ENCODE data around the gene MME.

Gene MME

DNA sequence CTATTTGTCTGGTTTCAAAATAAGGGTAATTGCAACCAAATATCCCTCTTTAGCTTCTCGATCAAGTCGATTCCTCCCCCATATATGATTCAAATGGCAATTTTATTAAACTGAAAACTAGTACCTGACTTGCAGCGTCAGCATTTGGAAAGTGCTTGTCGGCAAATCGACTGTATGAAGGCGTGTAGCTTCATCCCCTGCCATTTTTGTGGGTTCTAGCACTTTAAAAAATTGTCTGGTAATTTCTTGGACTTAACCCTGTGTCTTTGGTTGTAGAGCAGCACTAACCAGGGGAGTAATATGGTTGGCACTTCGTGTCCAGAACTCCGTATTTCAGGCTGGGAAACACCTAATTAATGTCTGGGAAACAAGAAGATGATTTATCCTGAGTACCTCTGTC lies 573 bp downstream of the MME start:
- TF ChIP-seq ZFX (IDR thresholded peaks at IDR 0.05) = no peak
- TF ChIP-seq, protein P1, sequence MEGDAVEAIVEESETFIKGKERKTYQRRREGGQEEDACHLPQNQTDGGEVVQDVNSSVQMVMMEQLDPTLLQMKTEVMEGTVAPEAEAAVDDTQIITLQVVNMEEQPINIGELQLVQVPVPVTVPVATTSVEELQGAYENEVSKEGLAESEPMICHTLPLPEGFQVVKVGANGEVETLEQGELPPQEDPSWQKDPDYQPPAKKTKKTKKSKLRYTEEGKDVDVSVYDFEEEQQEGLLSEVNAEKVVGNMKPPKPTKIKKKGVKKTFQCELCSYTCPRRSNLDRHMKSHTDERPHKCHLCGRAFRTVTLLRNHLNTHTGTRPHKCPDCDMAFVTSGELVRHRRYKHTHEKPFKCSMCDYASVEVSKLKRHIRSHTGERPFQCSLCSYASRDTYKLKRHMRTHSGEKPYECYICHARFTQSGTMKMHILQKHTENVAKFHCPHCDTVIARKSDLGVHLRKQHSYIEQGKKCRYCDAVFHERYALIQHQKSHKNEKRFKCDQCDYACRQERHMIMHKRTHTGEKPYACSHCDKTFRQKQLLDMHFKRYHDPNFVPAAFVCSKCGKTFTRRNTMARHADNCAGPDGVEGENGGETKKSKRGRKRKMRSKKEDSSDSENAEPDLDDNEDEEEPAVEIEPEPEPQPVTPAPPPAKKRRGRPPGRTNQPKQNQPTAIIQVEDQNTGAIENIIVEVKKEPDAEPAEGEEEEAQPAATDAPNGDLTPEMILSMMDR (conservative IDR thresholded peaks at IDR 0.05) = no peak
- H3K27ac ChIP-seq = peak overlapping the region; percentile 98

DNA sequence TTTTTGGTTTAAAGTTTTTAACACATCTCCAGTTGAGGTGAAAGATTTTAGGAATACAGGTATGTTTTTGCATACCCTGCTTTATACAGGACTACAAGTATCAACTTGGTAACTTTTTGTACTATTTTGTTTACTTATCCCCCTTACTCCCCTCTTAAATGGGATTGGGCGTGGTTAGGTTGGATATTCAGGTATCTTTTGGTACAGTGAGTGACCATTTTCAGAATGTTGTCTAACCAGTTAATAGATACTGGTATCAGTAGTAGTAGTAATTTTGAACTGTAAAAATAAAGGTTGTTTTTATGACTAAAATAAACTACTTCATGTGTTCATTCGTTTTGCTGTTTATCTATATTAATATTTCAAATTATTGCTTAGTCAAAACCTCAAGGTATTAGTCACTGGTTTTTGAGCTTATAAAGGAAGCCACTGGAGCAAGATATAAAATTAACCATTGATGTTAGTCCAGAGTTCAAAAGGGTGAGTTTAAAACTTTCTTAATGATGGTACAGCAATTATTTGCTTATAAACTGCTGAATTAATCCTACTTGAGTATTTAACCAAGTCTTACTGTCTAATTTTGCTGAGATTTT lies 3.3 kb downstream of the MME start:
- no peak overlapping the region for H3K27ac ChIP-seq
- TF ChIP-seq ZFX (IDR thresholded peaks at IDR 0.05) = no peak
- TF ChIP-seq, protein P1 (conservative IDR thresholded peaks at IDR 0.05) = no peak

DNA sequence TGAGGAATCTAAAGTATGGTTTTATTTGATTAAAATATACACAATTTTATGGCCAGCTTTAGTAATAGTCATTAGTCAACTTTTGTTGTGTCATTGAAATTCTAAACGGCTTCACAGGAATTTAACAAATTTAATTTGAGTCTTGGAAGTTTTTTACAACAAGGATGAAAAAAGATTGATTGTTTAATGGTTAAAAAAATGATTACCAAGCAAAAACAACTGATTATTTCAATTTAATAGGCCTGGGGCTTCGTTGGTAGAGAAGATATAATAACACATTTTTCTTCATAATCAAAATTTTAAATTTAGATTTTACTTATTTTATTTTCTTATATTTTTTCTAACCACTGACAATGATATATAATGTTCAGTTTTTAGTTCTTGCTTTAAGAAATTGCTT lies 4.4 kb downstream of the MME start:
- no peak overlapping the region for H3K27ac ChIP-seq
- no peak for TF ChIP-seq ZFX (IDR thresholded peaks at IDR 0.05)
- TF ChIP-seq, protein P1 (conservative IDR thresholded peaks at IDR 0.05) = no peak

DNA sequence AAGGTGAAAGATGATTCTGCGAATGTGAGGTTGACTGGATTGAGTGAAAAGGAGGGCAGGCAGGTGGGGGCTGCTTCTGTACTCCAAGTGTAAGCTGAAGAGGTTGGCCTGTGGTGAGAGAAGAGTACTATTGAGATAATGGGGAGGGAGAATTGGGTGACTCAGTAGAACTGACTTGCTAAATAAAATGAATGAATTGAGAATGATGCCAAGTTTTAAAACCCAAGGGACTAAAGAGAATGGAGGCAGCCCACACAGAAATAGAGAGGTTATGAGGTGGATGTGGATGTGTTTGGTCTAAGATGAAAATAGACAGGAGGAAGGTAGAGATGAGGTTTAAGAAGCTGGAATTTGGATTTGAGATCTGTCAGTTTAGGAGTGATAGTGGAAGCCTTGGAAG lies 5.9 kb downstream of the MME start:
- no peak for TF ChIP-seq ZFX (IDR thresholded peaks at IDR 0.05)
- TF ChIP-seq, protein P1 (conservative IDR thresholded peaks at IDR 0.05) = no peak
- peak overlapping the region; percentile 50 for H3K27ac ChIP-seq

DNA sequence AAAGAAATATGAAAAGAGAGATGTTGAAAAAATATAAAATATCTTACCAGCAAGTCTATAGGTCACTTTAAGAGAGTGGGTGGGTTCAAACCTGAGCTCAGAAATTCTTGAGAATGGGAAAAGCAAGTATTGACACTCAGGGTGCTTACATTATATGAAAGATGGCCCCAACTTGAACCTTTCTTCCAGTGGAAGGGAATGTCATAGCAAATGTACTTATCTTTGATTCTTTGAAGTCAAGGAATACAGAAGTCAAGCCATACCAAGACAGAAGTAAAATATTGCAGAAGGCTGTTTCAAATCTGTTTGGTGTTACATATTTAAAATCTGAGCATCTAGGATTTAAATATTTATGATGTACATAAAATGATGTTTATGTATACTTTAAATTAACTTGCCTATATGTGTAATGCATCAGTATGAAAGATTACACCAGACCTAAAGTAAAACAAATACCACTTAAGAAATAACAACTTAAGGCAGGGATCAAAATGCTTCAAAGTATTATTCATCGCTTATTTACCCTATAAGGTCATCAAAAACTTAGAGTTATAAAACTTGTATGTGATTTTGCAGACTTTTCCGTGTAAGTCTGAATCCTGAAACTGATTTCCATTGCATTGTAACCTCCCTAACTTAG lies 8.7 kb downstream of the MME start:
- TF ChIP-seq ZFX (IDR thresholded peaks at IDR 0.05) = no peak
- TF ChIP-seq, protein P1 (conservative IDR thresholded peaks at IDR 0.05) = no peak
- H3K27ac ChIP-seq = peak overlapping the region; percentile 9; the same call in 1 of the 2 replicates

DNA sequence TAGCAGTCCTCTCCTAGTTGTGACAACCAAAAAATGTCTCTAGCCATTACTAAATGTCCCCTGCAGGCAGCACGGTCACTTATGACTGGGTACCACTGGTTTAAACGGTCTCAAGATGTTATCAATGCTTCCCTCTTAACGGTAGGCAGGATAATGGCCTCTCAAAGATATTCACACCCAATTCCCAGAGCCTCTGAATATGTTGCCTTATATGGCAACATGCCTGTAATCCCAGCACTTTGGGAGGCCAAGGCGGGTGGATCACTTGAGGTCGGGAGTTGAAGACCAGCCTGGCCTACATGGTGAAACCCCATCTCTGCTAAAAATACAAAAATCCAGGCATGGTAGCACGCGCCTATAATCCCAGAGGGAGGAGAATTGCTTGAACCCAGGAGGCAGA lies 9.4 kb downstream of the MME start:
- TF ChIP-seq ZFX (IDR thresholded peaks at IDR 0.05) = no peak
- TF ChIP-seq, protein P1 (conservative IDR thresholded peaks at IDR 0.05) = no peak
- peak overlapping the region; percentile 19 for H3K27ac ChIP-seq

GRCh38 chr3:155093261-155093660 lies 13.1 kb downstream of the MME start:
- TF ChIP-seq, protein P1 (conservative IDR thresholded peaks at IDR 0.05) = no peak
- no peak for TF ChIP-seq ZFX (IDR thresholded peaks at IDR 0.05)
- peak overlapping the region; percentile 52 for H3K27ac ChIP-seq

All from C4-2B (cell line).